HT-29 (cell line): ENCODE data around the gene DST. TPM values are rescaled to one million over a fixed set of nuclear protein-coding genes. Genes with fewer than 3 reads are reported as not detected.

Experiments used
- DNase-seq: peaks from one replicate; pipeline ENCODE4 v3.0.0-alpha.2; 2015; ENCODE audit warnings: low spot score
- total RNA-seq: library from RNA; depleted of rRNA; stranded (reverse); fragments of >200 nt; shearing (Covaris generic); gene quantifications from 2 replicates; pipeline ENCODE4 v1.2.3, GENCODE V29; 2014

The DST gene
- total RNA-seq, 1 experiment from 2014 or later: 33.5 TPM

DNA sequence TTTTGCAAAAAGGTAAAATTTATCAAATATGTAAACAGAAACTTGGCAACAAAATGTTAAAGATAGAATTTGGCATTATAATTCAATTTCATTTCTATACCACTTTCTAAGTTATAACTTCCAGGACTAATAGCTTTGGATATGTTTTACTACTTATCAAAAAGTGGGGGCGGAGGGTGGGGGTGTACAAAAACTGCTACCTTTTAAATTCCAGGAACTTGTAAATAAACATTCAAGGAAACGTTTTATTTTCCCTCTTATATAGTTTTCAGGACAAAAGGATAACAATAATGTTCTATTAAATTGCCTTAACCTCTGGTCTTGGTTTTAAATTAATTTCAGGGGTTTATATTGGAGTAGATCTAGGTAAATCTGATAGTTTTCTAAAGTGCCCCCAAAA is 103.8 kb downstream of the DST start:
- no peak for DNase-seq

DNA sequence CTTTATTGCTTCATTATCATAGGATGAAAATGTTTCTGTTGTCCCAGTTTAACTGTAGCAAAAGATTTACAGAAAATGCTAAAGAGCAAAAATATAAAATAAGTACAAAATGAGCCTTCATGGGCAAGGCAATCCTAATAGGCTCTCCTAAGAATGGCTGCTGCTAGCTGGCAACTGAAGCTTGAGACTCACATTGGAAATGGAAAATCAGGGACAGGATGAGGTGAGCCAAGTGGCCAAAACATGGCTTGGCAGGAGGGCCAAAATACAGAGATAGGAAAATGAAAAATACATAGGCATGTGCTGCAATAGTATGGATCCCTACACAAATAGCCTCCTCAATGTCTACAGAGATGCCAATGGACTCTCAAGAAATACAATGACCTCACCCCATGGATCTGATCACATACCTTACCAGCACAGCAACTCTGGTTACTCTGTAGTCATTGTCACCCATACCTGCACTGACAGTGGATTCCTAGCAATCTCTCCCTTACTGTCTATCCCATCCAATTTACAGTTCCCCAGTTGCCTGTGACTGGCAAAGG is 105.4 kb downstream of the DST start:
- DNase-seq: no peak

DNA sequence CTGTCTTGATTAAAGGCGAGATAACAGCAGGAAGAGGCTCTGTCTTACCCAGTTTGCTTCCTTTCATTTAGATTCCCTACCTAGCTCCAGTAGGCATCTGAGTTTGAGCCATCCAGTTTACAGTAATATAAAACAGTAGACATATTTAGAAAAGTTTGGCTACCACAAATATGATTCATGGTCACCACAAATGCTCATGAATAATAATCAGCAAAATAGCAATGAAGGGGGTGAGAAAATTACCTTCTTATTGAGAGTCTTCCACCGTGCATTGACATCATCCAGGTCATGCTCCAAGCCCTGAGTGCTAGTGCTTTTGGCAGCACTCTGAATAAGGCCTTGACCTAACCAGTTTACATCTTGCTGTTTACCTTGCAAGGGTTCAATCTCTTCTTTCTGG is 106.2 kb downstream of the DST start:
- DNase-seq: no peak

DNA sequence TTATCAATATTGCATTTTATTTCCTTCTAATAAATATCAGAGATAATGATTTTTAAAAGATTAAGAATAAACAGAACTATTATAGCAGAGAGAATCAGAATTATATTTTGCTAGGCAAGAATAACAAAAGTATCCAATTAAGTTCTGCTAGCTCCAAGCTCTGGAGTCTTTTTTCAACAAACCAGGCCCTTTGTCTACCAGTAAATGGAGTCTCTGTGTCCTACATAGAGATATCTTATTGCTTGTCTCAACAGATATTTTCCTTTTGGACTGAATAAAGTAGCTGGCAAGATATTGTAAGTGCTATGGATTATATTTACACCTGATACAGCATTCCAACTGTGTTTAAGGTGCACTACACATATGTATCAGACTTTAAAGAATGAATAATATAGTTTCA is 107.1 kb downstream of the DST start:
- no peak for DNase-seq

DNA sequence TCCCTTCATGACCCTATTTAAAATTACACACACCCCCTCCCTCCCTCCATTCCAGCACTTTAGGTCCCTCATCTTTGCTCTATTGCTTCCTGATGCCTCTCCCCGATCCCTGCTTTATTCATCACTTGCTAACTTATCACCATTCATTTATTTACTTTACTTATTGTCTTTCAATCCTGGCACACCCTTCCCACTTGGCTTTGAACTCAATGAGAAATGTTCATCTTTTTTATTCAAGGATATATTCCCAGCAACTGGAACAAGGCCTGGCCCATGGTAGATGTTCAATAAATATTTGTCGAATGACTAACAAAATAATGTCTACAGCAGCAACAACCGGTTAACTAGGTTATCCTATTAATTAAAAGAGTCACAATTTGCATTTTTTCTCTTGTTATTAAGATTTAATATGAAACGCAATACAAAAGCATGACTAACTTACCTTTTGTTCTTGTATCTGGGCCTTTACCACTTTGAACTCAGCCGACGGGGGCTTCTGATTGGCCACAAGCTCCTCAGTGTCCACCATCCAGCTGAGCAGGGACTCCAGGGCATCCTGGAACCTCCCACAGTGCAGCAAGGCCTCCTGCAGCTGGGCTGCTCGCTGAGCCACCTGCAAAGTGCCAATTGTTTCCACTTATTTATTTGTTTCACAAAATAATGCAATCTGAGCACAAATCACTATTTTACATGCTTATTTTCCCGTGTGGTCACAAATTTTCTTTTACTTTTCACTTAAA is 107.8 kb downstream of the DST start:
- DNase-seq: no peak

DNA sequence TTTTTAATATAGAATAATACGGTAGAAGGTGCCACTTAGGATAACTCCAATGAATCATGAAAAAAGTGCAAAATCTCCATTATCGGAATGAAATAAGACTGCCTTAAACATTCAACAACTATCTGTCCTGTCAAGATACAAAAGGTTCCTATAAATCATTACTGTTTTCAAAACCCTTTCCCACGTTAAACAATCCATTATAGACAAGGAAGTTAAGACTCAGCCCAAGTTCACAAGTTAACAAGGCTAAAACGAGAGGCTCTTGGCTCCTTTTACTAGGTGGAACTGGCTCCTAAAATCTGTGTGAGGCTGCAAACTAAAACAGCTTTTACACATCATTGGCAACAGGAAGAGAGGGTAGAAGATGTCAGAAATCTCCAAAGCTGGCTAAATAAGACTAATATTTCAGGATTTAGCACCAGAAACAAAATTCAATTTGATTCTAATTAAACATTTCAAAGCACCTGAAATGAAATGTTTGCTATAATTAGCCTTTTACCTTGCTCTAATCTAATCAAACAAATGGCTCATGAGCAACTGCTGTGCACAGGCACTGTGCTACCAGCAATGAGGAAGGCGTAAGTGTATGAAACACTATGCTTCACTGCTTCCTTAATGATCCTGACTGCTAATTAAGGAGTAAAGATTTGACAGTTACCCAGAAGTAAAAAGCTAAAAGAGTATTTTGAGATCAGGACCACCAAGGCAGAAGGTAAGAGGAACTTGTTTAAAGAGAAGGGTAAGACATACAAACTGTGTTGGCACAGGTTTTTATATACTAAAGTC is 109.7 kb downstream of the DST start:
- no peak for DNase-seq

DNA sequence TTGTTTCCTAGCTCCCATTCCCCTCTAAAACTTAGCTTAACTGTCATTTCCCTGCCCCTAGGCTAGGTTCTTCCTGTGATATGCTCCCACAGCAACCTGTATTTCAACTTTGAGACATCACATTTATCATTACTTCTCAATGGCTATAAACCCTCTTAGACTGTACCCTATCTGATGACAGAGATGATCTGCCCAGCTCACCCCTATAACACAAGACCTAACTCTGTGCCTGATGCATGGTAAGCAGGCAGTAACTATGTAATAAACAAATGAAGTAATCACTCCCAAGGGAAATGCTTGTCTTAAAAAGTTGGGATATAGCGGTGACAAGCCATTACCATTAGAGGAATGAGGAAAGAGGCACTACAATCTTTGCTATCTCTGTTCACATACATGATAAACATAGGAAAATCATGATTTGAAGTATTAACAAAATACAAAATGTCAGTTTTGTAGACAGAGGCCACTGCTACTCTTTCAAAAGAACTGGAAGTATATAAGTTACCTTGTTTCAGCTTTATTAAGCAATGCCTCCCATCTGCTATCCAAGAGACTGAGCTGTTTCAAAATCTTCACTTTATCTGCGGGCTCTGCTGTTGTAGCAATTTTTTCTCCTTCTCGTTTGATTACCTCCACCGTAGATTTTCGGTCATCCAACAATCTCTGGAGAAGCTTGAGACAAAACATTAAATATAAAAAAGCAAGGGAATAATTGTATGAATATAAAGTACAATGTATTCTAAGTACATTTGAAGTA is 110.7 kb downstream of the DST start:
- DNase-seq: no peak

DNA sequence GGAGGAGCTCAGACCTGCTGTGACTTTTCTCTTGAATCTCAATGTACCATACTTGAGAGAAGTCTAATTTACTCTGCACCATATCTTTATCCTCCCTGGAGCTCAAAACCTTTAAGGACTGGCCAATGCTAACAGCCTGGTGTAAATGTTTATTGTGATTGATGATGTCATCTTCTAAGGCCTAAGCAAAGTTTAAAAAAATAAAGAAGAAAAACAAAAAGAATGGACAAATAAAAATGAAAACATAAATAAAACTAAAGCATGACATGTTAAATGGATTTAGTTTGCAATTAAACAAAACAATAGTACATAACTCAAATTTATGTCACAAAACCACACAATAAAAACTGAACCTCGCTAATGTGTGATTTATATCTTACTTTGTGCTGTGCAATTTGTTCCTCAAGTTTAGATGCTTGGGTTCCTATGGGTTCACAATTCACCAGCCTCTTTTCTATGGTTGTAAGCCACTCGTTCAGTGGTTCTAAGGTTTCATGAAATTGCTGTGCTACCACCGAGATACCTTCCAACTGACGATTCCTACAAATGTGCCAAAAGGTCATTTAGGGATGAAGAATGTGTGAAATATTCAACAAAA is 113.0 kb downstream of the DST start:
- no peak for DNase-seq

DNA sequence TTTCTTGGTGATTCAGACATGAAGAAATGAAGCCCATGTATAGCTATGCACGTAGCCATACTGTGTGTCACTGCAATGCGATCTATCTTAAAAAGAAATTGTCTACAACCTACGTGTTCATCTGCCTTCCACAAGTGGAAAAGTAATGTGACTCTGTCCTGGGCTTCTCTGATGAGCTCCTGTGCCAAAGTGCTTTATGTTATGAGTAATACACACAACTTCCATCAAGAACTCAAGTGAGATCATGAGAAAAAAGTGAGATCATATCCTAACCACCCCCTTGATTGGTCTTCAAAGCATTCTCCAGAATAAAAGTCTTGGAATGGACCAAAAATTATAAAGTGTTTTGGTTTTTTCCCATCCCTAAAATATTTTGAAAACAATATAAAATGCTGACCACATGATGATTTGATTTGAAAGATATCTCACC is 114.3 kb downstream of the DST start:
- DNase-seq: no peak

DNA sequence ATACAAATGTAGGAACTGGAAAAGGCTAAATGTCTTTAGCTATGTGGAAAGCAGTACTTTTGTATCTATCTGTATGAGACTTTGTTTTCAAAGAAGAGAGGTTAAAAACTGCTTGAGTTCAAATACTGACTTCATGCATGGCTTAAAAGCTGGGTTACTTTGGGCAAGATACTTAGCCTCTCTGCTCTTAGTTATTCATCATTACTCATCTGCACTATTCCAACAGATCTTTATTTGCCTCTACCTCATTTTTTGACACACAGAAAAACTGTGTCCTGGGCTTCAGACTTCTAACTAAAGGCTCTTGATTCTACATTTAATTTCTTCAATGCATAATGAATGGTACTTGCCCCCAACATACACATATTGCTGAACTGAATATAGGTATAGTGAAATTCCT is 114.8 kb downstream of the DST start:
- DNase-seq: no peak

DNA sequence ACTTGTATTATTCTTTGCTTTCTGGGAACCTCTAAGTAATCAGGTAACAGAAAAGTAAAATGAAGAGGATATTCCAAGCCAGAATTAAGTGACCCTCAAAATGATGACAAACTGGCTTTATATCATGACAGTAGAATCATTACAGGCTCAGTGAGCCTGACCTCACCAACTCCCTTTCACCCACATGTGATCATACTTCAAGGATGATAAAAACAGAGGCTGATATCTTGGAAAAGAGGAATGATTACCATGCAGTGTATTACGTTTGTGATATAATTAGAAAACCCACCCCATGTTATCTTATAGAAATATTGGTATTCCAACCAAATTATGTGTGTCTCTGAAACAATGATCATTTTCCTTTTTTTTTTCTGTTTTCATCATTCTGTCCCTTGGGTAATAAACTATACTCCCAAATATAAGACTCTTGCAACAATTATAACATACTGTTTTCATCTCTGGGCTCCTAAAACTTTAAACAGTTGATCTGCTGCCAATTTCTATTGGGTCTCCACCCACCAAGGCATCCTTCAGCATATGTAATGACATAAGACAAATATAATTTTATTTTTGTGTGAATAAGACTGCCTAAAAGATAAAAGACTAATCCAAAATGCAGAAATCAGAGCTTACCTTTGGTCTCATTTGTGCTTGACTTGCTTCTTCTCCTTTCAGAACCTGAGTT is 115.7 kb downstream of the DST start:
- no peak for DNase-seq

DNA sequence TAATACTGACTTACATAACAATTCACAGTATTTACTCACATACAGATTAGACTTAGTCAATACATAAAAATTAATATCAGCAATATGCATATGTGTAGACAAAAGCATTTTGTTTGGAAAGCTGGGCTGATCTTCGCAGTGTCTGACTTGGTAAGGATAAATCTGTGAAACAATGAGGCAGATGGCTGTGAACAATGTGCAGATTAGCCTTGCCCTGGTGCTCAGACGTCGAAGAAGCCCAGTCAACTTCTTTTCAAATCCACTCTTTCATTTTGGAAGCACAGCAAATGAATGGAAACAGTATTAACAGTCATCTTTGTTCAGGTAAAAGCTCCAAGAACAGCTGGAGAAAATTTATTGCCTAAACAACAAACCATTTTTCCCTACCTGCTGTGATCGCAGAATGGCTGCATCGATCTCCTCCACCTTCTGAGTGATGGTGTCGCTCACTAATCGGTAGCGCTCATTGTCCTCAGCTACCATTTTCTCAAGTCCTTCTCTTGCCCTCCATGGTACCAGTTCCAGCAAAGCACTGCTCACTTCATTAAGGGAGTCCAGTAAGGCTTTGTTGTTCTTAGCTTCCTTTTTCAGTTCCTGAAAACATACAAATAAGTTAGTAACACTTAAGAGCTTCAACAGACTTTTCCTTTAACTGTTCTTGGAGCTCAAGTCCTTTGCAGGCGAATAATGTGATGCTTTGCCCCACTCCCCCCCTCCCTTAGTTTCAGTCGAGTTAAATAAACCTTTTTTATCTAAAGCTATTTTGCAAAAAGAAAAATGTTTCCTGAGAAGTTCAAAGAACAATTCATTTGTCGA is 116.5 kb downstream of the DST start:
- DNase-seq: no peak

DNA sequence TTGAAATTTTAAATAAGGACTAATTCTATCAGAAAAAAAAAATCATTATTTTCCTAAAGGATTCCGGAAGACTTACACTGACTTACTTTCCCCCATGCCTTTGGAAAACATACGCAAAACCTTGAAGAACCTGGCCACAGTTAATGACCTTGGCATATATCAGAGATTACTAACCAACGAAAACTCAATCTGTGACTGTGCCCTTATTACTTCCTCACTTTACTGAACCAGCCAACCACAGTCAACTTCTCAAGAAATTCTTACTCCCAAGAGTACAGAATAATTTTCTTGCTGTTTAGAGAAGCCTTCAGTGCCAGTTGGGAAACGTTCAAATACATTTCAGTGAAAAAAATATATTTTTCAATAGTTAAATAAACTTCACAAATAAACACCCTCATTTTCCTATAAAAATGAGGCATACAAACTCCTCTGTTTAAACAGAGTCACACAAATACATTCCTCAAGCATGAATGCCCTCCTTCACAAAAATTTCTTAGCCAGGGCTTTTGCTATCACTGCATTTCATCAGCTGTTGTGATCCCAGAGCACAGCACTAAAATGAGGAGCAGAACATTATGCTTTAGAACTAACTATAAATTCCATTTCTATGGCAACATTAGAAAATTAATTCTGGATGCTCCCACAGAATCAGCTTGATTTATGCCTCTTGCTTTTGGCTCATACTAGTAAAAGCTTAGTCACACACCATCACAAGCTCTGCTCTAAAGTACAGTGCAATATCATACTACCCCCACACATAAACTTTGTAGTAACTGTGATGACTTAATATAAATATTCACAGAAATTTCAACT is 117.6 kb downstream of the DST start:
- no peak for DNase-seq

DNA sequence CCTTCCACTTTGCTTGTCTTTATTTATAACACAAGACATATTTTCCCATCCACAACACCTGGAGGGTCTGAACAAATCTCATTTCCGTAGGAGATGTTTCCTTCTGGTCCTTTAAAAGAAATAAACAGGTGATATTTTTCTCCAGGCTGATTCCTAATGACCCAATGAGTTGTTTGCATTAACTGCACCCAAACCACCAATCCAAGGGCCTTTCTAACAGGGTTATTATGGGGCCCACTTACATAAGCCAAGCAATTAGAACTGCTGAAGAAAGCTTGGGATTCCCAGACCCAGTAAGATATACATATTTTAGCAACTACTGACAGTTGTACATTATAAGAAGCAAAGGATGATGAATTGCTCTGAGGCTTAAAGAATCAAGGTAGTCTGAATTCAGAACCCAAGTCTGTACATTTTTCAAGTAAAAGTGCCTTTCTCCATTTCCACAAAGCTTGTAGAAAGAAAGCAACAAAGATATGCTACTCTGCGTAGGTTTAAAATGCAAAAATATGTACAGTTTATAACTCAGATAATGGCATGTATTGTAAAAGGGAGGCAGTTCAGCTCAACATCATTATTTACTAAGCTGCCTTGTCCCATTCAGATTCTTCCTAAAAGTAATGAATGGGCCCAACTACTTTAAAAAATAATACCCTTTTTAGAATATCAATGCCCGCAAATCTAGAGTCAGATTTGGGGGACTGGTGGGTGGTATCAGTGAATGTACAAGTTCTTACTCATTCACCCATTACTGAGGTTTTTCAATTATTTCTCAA is 120.0 kb downstream of the DST start:
- DNase-seq: no peak

DNA sequence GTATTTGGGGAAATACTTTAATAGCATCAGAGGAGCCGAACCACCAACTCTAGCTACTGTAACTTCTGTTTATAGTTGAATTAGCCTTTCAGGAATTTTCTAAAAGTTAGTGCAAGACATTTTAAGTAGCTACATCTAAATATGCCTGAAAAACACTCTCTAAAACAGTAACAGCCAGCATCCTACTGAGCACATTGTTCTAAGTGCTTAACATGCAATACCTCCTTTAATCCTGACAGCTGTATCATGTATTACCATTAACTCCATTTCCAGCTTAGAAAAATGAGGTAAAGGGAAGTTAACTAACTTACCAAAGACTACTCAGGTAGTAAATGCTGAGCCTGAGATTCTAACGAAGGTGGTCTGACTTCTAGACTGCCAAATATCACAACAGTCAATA is 120.7 kb downstream of the DST start:
- DNase-seq: peak; percentile 30

DNA sequence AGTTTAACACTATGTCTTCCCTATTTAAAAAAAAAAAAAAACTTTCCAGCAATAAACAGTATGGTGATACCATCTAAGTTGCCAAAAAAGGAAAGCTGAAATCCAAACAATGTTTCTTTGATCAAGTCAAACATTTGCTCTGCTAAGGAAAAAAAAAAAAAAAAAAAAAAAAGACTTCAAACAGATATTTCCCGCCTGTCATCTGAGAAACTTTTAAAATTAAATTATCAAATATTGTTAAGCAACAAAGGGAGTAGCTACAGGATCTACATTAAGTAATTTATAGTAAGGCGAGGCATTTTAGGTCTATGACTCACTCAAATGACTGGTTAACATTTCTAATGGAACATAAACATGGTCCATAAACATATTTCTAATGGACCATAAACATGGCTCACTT is 121.2 kb downstream of the DST start:
- peak; percentile 53 for DNase-seq

DNA sequence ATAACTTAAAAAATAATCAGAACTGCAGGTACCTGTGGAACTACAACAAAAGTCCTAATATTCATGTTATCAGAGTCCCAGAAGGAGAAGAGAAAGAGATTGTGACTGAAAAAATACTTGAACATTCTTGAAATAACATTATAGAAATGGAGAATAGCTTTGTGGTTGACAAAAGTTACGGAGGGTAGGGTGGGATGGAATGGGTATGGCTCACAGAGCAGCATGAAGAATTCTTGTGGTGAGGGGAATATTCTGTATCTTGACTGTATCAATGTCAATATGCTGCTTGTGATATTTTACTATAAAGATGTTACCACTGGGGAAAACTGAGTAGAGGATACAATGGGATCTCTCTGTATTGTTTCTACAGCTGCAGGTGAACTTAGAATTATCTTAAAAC is 122.5 kb downstream of the DST start:
- no peak for DNase-seq

DNA sequence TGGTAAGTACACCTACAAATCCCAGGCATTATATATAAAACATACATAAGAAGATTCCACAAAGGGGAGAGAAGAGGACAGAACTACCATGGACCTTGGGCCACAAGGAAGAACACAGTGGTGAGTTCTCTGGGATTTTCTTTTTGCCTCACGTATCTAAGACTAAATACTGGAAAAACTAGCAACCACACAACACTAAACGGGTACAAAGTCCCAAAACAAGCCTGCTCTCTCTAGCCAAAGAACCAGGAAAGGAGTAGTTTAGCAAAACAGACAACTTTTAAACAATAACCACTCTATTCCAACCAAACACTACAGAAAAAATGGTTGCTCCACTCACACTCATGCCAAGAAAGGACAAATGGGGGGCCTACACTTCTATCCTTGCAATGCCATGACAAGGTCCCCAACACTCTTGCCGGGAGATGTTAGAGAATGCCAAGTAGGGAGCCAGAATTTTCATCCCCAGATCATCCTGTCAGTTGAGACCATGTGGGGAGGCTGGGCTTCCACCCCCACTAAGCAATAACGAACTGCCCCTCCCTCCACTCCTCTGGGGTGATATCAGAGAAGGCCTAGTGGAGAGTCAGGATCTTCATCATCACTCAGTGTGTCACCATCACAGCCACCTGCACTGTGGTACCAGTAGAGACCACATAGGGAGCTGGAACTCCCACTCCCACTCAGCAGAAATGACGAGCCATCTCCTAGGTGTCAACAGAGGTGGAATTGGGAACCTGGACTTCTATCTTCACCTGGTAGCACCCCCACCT is 123.5 kb downstream of the DST start:
- no peak for DNase-seq
